GM23338 (cell line): ENCODE data around the gene SOX13. TPM values are rescaled to one million over a fixed set of nuclear protein-coding genes. Genes with fewer than 3 reads are reported as not detected.

Experiments
- ATAC-seq: fragments of 200-7000 bp; cut with Tn5 transposase; 3 replicates; pipeline ENCODE4 v1.9.1; 2020
- DNase-seq: peaks from one replicate; pipeline ENCODE4 v3.0.0-alpha.2; 2015; ENCODE audit warnings: low spot score
- H2AFZ ChIP-seq: fragments of 200-600 bp; sonication (generic); 2 replicates; pipeline ENCODE4 v1.8.0; 2016; ENCODE audit warnings: antibody characterized with exemption, mild to moderate bottlenecking, moderate library complexity
- H3F3A ChIP-seq: fragments of 200-600 bp; sonication (generic); replicated peaks from 2 replicates; pipeline ENCODE4 v1.8.0; 2017; ENCODE audit warnings: antibody characterized with exemption, mixed run types, low read depth
- H3K27ac ChIP-seq: fragments of 200-600 bp; sonication (generic); 2 replicates; pipeline ENCODE4 v1.6.1; 2016; ENCODE audit warnings: low read depth
- H3K27me3 ChIP-seq: fragments of 200-600 bp; sonication (generic); 2 replicates; pipeline ENCODE4 v1.8.0; 2016; ENCODE audit warnings: mild to moderate bottlenecking, mixed run types, moderate library complexity; ENCODE audit not compliant: insufficient read depth
- H3K36me3 ChIP-seq: fragments of 200-600 bp; sonication (generic); 2 replicates; pipeline ENCODE4 v1.8.0; 2016; ENCODE audit warnings: mild to moderate bottlenecking; ENCODE audit not compliant: insufficient read depth
- H3K4me1 ChIP-seq: fragments of 200-600 bp; sonication (generic); 2 replicates; pipeline ENCODE4 v1.8.0; 2016; ENCODE audit warnings: mild to moderate bottlenecking, moderate library complexity; ENCODE audit not compliant: insufficient read depth
- H3K4me2 ChIP-seq: fragments of 200-600 bp; sonication (generic); 2 replicates; pipeline ENCODE4 v1.7.1; 2017; ENCODE audit warnings: mixed run types
- H3K4me3 ChIP-seq: fragments of 200-600 bp; sonication (generic); 2 replicates; pipeline ENCODE4 v1.6.1; 2016; ENCODE audit warnings: mixed run types
- H3K79me2 ChIP-seq: fragments of 200-600 bp; sonication (generic); replicated peaks from 2 replicates; pipeline ENCODE4 v1.8.0; 2017; ENCODE audit warnings: mild to moderate bottlenecking; ENCODE audit not compliant: insufficient read depth
- H3K9me2 ChIP-seq: fragments of 200-600 bp; sonication (generic); 2 replicates; pipeline ENCODE4 v1.8.0; 2017; ENCODE audit not compliant: insufficient read depth
- H4K20me1 ChIP-seq: fragments of 200-600 bp; sonication (generic); replicated peaks from 2 replicates; pipeline ENCODE4 v1.8.0; 2017; ENCODE audit warnings: mild to moderate bottlenecking; ENCODE audit not compliant: insufficient read depth
- H3K27ac Mint-ChIP-seq: 2 replicates; pipeline ENCODE4 v1.8.0; 2020; ENCODE audit warnings: inconsistent platforms, mild to moderate bottlenecking, moderate library complexity, mixed read lengths
- H3K27me3 Mint-ChIP-seq: 3 replicates; pipeline ENCODE4 v1.8.0; 2022; ENCODE audit warnings: low read depth, mild to moderate bottlenecking, moderate library complexity, mixed read lengths, inconsistent platforms; ENCODE audit not compliant: insufficient read depth, poor library complexity
- H3K36me3 Mint-ChIP-seq: 3 replicates; pipeline ENCODE4 v1.8.0; 2021; ENCODE audit warnings: low read depth, mild to moderate bottlenecking, inconsistent platforms, moderate library complexity, mixed read lengths
- H3K4me1 Mint-ChIP-seq: 3 replicates; pipeline ENCODE4 v1.8.0; 2020; ENCODE audit warnings: mild to moderate bottlenecking, inconsistent platforms, mixed read lengths
- H3K4me3 Mint-ChIP-seq: 3 replicates; pipeline ENCODE4 v1.8.0; 2021; ENCODE audit warnings: moderate library complexity, mild to moderate bottlenecking, inconsistent platforms, mixed read lengths
- H3K9me3 Mint-ChIP-seq: 3 replicates; pipeline ENCODE4 v1.8.0; 2020; ENCODE audit warnings: moderate library complexity, mild to moderate bottlenecking, inconsistent platforms, mixed read lengths
- EZH2 ChIP-seq: fragments of 200-600 bp; sonication (generic); IDR thresholded peaks from one replicate; pipeline ENCODE4 v1.8.0; 2017; ENCODE audit warnings: antibody characterized with exemption, mild to moderate bottlenecking, low read depth; ENCODE audit not compliant: unreplicated experiment
- EZH2phosphoT487 ChIP-seq: fragments of 200-600 bp; sonication (generic); IDR thresholded peaks from one replicate; pipeline ENCODE4 v1.8.1; 2018; ENCODE audit warnings: antibody characterized with exemption; ENCODE audit not compliant: unreplicated experiment
- JUNB ChIP-seq: IDR thresholded peaks from one replicate; pipeline ENCODE4 v1.6.1; 2016; ENCODE audit warnings: antibody characterized with exemption; ENCODE audit not compliant: unreplicated experiment
- NANOG ChIP-seq: IDR thresholded peaks from 2 replicates; pipeline ENCODE4 v1.6.1; 2016; ENCODE audit warnings: antibody characterized with exemption, borderline replicate concordance
- POLR2AphosphoS5 ChIP-seq: IDR thresholded peaks from 2 replicates; pipeline ENCODE4 v1.6.1; 2016; ENCODE audit warnings: antibody characterized with exemption, low read depth
- STAT1 ChIP-seq: IDR thresholded peaks from one replicate; pipeline ENCODE4 v1.6.1; 2016; ENCODE audit warnings: antibody characterized with exemption; ENCODE audit not compliant: unreplicated experiment
- ZNF114 ChIP-seq: fragments of 250-450 bp; sonication (Bioruptor Pico); IDR thresholded peaks from 2 replicates; pipeline ENCODE4 v1.5.0; 2020; ENCODE audit warnings: mild to moderate bottlenecking, moderate library complexity
- ZNF331 ChIP-seq: fragments of 250-450 bp; sonication (Bioruptor Pico); IDR thresholded peaks from 2 replicates; pipeline ENCODE4 v1.5.0; 2020; ENCODE audit warnings: low read depth, mild to moderate bottlenecking, moderate library complexity
- polyA plus RNA-seq: library from polyadenylated mRNA; unstranded; fragments of >200 nt; fragmentation: Nextera tagmentation; extraction: Ambion mirVana; gene quantifications from 2 replicates; pipeline ENCODE4 v1.2.1, GENCODE V29; 2016
- total RNA-seq: library from RNA; depleted of rRNA; stranded (reverse); fragments of >200 nt; shearing (Covaris generic); gene quantifications from 2 replicates; pipeline ENCODE4 v1.2.3, GENCODE V29; 2014
- TF ChIP-seq, protein P1 (sequence below): fragments of 250-450 bp; sonication (Bioruptor Pico); IDR thresholded peaks from 2 replicates; pipeline ENCODE4 v1.5.0; 2020; ENCODE audit warnings: mild to moderate bottlenecking, moderate library complexity
- TF ChIP-seq, protein P2 (sequence below): IDR thresholded peaks from 2 replicates; pipeline ENCODE4 v1.6.1; 2016; ENCODE audit warnings: antibody characterized with exemption
- TF ChIP-seq, protein P3 (sequence below): IDR thresholded peaks from one replicate; pipeline ENCODE4 v1.6.1; 2018; ENCODE audit warnings: antibody characterized with exemption; ENCODE audit not compliant: unreplicated experiment

The SOX13 gene
- total and polyA plus RNA-seq, 2 experiments from 2014 or later: 28.6 to 123 TPM

DNA sequence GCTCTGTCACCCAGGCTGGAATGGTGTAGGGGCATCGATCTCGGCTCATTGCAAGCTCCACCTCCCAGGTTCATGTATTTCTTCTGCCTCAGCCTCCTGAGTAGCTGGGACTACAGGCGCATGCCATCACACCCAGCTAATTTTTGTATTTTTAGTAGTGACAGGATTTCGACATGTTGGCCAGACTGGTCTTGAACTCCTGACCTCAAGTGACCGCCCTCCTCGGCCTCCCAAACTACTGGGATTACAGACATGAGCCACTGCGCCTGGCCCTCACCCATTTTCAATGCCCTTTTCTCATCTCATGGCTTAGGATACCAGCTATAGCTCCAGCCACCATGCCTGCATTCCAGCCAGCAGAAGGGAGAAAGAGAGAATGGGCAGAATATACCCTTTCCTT lies 12.9 kb upstream of the SOX13 start:
- Mint-ChIP-seq H3K27me3 (peaks cover 12% of the 10 kb centered on the region), H3K36me3 (no peaks in the 10 kb centered on the region), H3K4me3 (no peak overlapping the region), H3K27ac (no peak overlapping the region), H3K4me1 (peaks cover 9% of the 10 kb centered on the region; the same call in 2 of the 3 replicates), H3K9me3 (no peaks in the 10 kb centered on the region)
- H3K9me2 ChIP-seq: 0 out of 2 replicates have a peak, but pooled peaks cover 5% of the 10 kb centered on the region
- DNase-seq (no peak), ATAC-seq (no peak)
- peaks cover 8% of the 10 kb centered on the region for H3K4me1 ChIP-seq
- no peak overlapping the region for H3K4me3 ChIP-seq
- no peaks in the 10 kb centered on the region for H3K36me3 ChIP-seq
- no peaks in the 10 kb centered on the region for H4K20me1 ChIP-seq
- no peaks in the 10 kb centered on the region for H3K27me3 ChIP-seq
- H3K79me2 ChIP-seq: no peaks in the 10 kb centered on the region
- TF ChIP-seq ZNF331 (no peak), NANOG (no peak), EZH2 (no peak), ZNF114 (no peak), JUNB (no peak)
- no peak overlapping the region for H2AFZ ChIP-seq
- H3F3A ChIP-seq: no peaks in the 10 kb centered on the region
- no peak overlapping the region for H3K4me2 ChIP-seq
- no peak overlapping the region for H3K27ac ChIP-seq

DNA sequence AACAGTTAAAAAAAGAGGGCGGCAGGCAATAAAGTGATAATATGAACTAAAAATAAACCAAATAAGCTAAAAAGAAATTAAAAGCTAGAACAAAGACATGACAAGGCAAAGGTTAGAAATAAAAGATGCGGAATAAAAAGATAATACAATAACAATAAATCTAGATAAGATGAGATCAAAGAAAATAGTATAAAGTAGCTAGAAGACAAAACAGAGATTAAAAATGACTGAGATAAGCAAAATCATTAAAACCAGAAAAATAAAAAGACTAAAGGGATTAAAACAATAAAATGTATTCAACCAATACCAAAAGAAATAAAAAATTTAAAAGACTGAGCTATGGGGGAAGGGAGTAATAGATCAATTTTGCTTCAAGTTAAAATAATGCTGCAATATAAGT lies 10.8 kb upstream of the SOX13 start:
- Histone ChIP-seq H3K4me1 (peaks cover 20% of the 10 kb centered on the region), H3K36me3 (no peaks in the 10 kb centered on the region), H3K79me2 (no peaks in the 10 kb centered on the region), H3K27me3 (no peaks in the 10 kb centered on the region), H2AFZ (no peak overlapping the region), H3K27ac (no peak overlapping the region), H3K4me2 (no peak overlapping the region), H3F3A (no peaks in the 10 kb centered on the region), H3K9me2 (peaks cover 5% of the 10 kb centered on the region; the same call in 1 of the 2 replicates), H4K20me1 (no peaks in the 10 kb centered on the region), H3K4me3 (no peak overlapping the region)
- ATAC-seq (no peak), DNase-seq (no peak)
- Mint-ChIP-seq H3K4me3 (no peak overlapping the region), H3K27ac (no peak overlapping the region), H3K27me3 (peaks cover 12% of the 10 kb centered on the region), H3K36me3 (no peaks in the 10 kb centered on the region), H3K9me3 (no peaks in the 10 kb centered on the region), H3K4me1 (peaks cover 27% of the 10 kb centered on the region)
- TF ChIP-seq, protein P1, sequence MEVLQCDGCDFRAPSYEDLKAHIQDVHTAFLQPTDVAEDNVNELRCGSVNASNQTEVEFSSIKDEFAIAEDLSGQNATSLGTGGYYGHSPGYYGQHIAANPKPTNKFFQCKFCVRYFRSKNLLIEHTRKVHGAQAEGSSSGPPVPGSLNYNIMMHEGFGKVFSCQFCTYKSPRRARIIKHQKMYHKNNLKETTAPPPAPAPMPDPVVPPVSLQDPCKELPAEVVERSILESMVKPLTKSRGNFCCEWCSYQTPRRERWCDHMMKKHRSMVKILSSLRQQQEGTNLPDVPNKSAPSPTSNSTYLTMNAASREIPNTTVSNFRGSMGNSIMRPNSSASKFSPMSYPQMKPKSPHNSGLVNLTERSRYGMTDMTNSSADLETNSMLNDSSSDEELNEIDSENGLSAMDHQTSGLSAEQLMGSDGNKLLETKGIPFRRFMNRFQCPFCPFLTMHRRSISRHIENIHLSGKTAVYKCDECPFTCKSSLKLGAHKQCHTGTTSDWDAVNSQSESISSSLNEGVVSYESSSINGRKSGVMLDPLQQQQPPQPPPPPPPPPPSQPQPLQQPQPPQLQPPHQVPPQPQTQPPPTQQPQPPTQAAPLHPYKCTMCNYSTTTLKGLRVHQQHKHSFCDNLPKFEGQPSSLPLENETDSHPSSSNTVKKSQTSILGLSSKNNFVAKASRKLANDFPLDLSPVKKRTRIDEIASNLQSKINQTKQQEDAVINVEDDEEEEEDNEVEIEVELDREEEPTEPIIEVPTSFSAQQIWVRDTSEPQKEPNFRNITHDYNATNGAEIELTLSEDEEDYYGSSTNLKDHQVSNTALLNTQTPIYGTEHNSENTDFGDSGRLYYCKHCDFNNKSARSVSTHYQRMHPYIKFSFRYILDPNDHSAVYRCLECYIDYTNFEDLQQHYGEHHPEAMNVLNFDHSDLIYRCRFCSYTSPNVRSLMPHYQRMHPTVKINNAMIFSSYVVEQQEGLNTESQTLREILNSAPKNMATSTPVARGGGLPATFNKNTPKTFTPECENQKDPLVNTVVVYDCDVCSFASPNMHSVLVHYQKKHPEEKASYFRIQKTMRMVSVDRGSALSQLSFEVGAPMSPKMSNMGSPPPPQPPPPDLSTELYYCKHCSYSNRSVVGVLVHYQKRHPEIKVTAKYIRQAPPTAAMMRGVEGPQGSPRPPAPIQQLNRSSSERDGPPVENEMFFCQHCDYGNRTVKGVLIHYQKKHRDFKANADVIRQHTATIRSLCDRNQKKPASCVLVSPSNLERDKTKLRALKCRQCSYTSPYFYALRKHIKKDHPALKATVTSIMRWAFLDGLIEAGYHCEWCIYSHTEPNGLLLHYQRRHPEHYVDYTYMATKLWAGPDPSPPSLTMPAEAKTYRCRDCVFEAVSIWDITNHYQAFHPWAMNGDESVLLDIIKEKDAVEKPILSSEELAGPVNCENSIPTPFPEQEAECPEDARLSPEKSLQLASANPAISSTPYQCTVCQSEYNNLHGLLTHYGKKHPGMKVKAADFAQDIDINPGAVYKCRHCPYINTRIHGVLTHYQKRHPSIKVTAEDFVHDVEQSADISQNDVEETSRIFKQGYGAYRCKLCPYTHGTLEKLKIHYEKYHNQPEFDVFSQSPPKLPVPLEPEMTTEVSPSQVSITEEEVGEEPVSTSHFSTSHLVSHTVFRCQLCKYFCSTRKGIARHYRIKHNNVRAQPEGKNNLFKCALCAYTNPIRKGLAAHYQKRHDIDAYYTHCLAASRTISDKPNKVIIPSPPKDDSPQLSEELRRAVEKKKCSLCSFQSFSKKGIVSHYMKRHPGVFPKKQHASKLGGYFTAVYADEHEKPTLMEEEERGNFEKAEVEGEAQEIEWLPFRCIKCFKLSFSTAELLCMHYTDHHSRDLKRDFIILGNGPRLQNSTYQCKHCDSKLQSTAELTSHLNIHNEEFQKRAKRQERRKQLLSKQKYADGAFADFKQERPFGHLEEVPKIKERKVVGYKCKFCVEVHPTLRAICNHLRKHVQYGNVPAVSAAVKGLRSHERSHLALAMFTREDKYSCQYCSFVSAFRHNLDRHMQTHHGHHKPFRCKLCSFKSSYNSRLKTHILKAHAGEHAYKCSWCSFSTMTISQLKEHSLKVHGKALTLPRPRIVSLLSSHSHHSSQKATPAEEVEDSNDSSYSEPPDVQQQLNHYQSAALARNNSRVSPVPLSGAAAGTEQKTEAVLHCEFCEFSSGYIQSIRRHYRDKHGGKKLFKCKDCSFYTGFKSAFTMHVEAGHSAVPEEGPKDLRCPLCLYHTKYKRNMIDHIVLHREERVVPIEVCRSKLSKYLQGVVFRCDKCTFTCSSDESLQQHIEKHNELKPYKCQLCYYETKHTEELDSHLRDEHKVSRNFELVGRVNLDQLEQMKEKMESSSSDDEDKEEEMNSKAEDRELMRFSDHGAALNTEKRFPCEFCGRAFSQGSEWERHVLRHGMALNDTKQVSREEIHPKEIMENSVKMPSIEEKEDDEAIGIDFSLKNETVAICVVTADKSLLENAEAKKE (CRISPR knock-in tag): no peak
- no peak for TF ChIP-seq NANOG
- no peak for TF ChIP-seq JUNB
- no peak for TF ChIP-seq ZNF114
- TF ChIP-seq STAT1: no peak
- TF ChIP-seq POLR2AphosphoS5: no peak
- TF ChIP-seq ZNF331: no peak
- TF ChIP-seq, protein P2, sequence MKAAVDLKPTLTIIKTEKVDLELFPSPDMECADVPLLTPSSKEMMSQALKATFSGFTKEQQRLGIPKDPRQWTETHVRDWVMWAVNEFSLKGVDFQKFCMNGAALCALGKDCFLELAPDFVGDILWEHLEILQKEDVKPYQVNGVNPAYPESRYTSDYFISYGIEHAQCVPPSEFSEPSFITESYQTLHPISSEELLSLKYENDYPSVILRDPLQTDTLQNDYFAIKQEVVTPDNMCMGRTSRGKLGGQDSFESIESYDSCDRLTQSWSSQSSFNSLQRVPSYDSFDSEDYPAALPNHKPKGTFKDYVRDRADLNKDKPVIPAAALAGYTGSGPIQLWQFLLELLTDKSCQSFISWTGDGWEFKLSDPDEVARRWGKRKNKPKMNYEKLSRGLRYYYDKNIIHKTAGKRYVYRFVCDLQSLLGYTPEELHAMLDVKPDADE: no peak
- TF ChIP-seq, protein P3, sequence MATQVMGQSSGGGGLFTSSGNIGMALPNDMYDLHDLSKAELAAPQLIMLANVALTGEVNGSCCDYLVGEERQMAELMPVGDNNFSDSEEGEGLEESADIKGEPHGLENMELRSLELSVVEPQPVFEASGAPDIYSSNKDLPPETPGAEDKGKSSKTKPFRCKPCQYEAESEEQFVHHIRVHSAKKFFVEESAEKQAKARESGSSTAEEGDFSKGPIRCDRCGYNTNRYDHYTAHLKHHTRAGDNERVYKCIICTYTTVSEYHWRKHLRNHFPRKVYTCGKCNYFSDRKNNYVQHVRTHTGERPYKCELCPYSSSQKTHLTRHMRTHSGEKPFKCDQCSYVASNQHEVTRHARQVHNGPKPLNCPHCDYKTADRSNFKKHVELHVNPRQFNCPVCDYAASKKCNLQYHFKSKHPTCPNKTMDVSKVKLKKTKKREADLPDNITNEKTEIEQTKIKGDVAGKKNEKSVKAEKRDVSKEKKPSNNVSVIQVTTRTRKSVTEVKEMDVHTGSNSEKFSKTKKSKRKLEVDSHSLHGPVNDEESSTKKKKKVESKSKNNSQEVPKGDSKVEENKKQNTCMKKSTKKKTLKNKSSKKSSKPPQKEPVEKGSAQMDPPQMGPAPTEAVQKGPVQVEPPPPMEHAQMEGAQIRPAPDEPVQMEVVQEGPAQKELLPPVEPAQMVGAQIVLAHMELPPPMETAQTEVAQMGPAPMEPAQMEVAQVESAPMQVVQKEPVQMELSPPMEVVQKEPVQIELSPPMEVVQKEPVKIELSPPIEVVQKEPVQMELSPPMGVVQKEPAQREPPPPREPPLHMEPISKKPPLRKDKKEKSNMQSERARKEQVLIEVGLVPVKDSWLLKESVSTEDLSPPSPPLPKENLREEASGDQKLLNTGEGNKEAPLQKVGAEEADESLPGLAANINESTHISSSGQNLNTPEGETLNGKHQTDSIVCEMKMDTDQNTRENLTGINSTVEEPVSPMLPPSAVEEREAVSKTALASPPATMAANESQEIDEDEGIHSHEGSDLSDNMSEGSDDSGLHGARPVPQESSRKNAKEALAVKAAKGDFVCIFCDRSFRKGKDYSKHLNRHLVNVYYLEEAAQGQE: no peak
- no peak for TF ChIP-seq EZH2phosphoT487
